Measurements from ENCODE around the gene GRIA2. TPM values are rescaled to one million over a fixed set of nuclear protein-coding genes. Genes with fewer than 3 reads are reported as not detected.

GRIA2 gene
- total RNA-seq, 1 experiment from 2014 or later: 0.32 TPM

- no peak overlapping the region for H3K4me3 ChIP-seq (ENCODE audit: low read depth, low read length, poor library complexity, severe bottlenecking)
- no peak overlapping the region for H3K27ac ChIP-seq (ENCODE audit: low read depth, low read length, poor library complexity, severe bottlenecking)
- TF ChIP-seq CTCF (conservative IDR thresholded peaks at IDR 0.05; ENCODE audit: low read depth, low read length) (no peak), EZH2 (IDR thresholded peaks at IDR 0.05; ENCODE audit: borderline replicate concordance, low read depth, low read length, poor library complexity, severe bottlenecking) (no peak)
- H3K27me3 ChIP-seq (replicated peaks; ENCODE audit: insufficient read depth, low read depth, low read length, poor library complexity): no peaks in the 10 kb centered on the region
- no peaks in the 10 kb centered on the region for H3K36me3 ChIP-seq (ENCODE audit: insufficient read depth, low read length, poor library complexity, severe bottlenecking)
- no peak for DNase-seq (ENCODE audit: low spot score)
- no peaks in the 10 kb centered on the region for H3K4me1 ChIP-seq (ENCODE audit: insufficient read depth, low read length, poor library complexity, severe bottlenecking)
- CTCF ChIA-PET: no interaction called here
- no peaks in the 10 kb centered on the region for H3K9me3 ChIP-seq (ENCODE audit: low read depth, low read length, poor library complexity, severe bottlenecking)
- intact Hi-C loops (cut with micrococcal nuclease; ENCODE audit: unreplicated experiment): no loop called here
- POLR2A ChIA-PET (ENCODE audit: low non-redundant PET): no interaction called here
- no TSS peak for BruUV-seq (replicated peaks)
Observed at GRCh38 chr4:157300701-157301100, 80.2 kb downstream of the GRIA2 start.

- H3K4me3 ChIP-seq (ENCODE audit: low read depth, low read length, poor library complexity, severe bottlenecking): no peak overlapping the region
- POLR2A ChIA-PET (ENCODE audit: low non-redundant PET): no interaction called here
- no peaks in the 10 kb centered on the region for H3K9me3 ChIP-seq (ENCODE audit: low read depth, low read length, poor library complexity, severe bottlenecking)
- TF ChIP-seq EZH2 (IDR thresholded peaks at IDR 0.05; ENCODE audit: borderline replicate concordance, low read depth, low read length, poor library complexity, severe bottlenecking) (no peak), CTCF (conservative IDR thresholded peaks at IDR 0.05; ENCODE audit: low read depth, low read length) (no peak)
- BruUV-seq (replicated peaks): no TSS peak
- CTCF ChIA-PET: no interaction called here
- no peaks in the 10 kb centered on the region for H3K36me3 ChIP-seq (ENCODE audit: insufficient read depth, low read length, poor library complexity, severe bottlenecking)
- intact Hi-C loops (cut with micrococcal nuclease; ENCODE audit: unreplicated experiment): no loop called here
- H3K27ac ChIP-seq (ENCODE audit: low read depth, low read length, poor library complexity, severe bottlenecking): no peak overlapping the region
- no peak for DNase-seq (ENCODE audit: low spot score)
- peaks cover under 1% of the 10 kb centered on the region for H3K4me1 ChIP-seq (ENCODE audit: insufficient read depth, low read length, poor library complexity, severe bottlenecking)
- no peaks in the 10 kb centered on the region for H3K27me3 ChIP-seq (replicated peaks; ENCODE audit: insufficient read depth, low read depth, low read length, poor library complexity)
Observed at GRCh38 chr4:157303471-157303960, 83.0 kb downstream of the GRIA2 start.

- no peaks in the 10 kb centered on the region for H3K9me3 ChIP-seq (ENCODE audit: low read depth, low read length, poor library complexity, severe bottlenecking)
- H3K36me3 ChIP-seq (ENCODE audit: insufficient read depth, low read length, poor library complexity, severe bottlenecking): no peaks in the 10 kb centered on the region
- peaks cover 6% of the 10 kb centered on the region for H3K4me1 ChIP-seq (ENCODE audit: insufficient read depth, low read length, poor library complexity, severe bottlenecking)
- no peak for DNase-seq (ENCODE audit: low spot score)
- no peak for TF ChIP-seq CTCF (conservative IDR thresholded peaks at IDR 0.05; ENCODE audit: low read depth, low read length)
- TF ChIP-seq EZH2 (IDR thresholded peaks at IDR 0.05; ENCODE audit: borderline replicate concordance, low read depth, low read length, poor library complexity, severe bottlenecking): no peak
- CTCF ChIA-PET: no interaction called here
- no peak overlapping the region for H3K27ac ChIP-seq (ENCODE audit: low read depth, low read length, poor library complexity, severe bottlenecking)
- intact Hi-C loops (cut with micrococcal nuclease; ENCODE audit: unreplicated experiment): no loop called here
- no TSS peak for BruUV-seq (replicated peaks)
- POLR2A ChIA-PET (ENCODE audit: low non-redundant PET): no interaction called here
- H3K27me3 ChIP-seq (replicated peaks; ENCODE audit: insufficient read depth, low read depth, low read length, poor library complexity): no peaks in the 10 kb centered on the region
- no peak overlapping the region for H3K4me3 ChIP-seq (ENCODE audit: low read depth, low read length, poor library complexity, severe bottlenecking)
Observed at GRCh38 chr4:157304769-157305168, 84.2 kb downstream of the GRIA2 start.
